KOPT-K1 (cell line): ENCODE data around the gene NBEA.

Experiments
- H3K27ac ChIP-seq: fragments of 200-600 bp; sonication (generic); 2 replicates; pipeline ENCODE4 v1.5.1; 2016; ENCODE audit warnings: antibody characterized with exemption, mild to moderate bottlenecking, low read depth, low read length; ENCODE audit not compliant: poor library complexity, severe bottlenecking
- H3K36me3 ChIP-seq: fragments of 200-600 bp; sonication (generic); 2 replicates; pipeline ENCODE4 v1.5.1; 2017; ENCODE audit warnings: antibody characterized with exemption, mild to moderate bottlenecking, low read length, moderate library complexity; ENCODE audit not compliant: insufficient read depth
- H3K9me3 ChIP-seq: fragments of 200-600 bp; sonication (generic); 2 replicates; pipeline ENCODE4 v1.5.1; 2017; ENCODE audit warnings: antibody characterized with exemption, low read length, mild to moderate bottlenecking; ENCODE audit not compliant: insufficient read depth, poor library complexity, severe bottlenecking

NBEA gene

DNA sequence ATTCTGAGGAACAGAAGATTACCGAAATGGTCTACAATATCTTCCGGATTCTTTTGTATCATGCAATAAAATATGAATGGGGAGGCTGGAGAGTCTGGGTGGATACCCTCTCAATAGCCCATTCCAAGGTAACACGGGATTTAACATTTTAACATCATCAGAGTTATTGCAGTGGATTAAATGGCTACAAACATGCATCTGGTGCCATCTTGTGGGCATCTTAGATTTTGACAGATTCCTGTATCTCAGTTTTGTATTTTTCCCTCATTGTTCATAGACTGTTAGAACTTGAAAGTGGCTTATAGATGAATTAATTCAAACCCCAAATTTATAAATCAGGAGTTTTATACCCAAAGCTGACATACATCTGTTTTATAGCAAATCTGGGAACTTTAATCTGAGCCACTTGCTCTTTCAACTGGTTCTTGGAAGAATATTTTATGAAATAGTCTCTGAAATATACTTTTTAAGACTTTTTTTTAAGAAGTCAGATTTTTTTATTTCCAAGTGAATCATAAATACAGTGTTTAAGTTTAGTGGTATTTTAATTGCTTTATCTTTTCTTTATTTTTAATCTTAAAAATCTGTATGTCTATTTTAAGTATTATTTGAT is 215.2 kb downstream of the NBEA start:
- H3K27ac ChIP-seq = no peak overlapping the region
- no peaks in the 10 kb centered on the region for H3K36me3 ChIP-seq
- H3K9me3 ChIP-seq = no peaks in the 10 kb centered on the region

DNA sequence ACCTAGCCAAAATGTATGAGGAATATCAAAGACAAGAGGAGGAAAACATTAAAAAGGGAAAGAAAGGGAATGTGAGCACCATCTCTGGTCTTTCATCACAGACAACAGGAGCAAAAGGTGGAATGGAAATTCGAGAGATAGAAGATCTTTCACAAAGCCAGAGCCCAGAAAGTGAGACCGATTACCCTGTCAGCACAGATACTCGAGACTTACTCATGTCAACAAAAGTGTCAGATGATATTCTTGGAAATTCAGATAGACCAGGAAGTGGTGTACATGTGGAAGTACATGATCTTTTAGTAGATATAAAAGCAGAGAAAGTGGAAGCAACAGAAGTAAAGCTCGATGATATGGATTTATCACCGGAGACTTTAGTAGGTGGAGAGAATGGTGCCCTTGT is 217.0 kb downstream of the NBEA start:
- H3K9me3 ChIP-seq = no peaks in the 10 kb centered on the region
- H3K27ac ChIP-seq = no peak overlapping the region
- no peaks in the 10 kb centered on the region for H3K36me3 ChIP-seq

DNA sequence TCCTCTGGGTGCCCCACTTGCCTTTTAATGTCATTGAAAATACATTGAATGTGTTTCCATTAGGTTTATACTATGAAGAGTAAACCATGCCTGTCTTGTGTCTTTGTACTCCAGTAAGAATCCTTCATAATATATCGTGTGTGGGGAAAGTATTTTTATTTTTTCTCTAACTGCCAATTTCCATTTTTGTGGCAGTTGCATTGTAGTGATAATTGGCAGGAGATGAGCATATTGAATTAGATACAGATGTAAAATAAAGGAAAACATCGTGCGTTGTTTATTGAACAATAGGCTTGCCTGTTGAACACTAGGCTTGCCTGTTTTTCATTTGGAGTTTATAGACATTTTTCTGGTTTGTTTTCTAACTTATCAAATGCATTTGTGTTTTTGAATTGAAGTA is 218.8 kb downstream of the NBEA start:
- Histone ChIP-seq H3K36me3 (no peaks in the 10 kb centered on the region), H3K9me3 (no peaks in the 10 kb centered on the region), H3K27ac (no peak overlapping the region)

DNA sequence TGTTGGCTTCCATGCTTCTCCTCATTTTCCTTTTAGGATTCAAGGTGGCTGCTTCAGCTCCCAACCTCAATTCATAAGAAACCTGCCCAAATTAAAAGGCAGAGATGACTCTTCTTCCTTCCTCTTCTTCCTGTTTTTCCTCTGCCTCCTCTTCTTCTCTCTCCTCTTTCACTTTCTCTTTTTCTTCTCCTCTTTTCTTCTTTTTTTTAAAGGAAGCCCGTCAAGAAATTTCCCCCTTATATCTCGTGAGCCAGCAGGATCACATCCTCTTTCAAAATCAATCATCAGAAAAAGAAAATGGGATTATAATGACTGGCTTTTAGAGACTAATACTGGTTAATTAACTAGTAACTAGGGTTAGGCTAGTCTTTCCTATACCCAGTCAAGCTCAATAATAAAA is 220.3 kb downstream of the NBEA start:
- Histone ChIP-seq H3K9me3 (no peaks in the 10 kb centered on the region), H3K27ac (no peak overlapping the region), H3K36me3 (no peaks in the 10 kb centered on the region)

DNA sequence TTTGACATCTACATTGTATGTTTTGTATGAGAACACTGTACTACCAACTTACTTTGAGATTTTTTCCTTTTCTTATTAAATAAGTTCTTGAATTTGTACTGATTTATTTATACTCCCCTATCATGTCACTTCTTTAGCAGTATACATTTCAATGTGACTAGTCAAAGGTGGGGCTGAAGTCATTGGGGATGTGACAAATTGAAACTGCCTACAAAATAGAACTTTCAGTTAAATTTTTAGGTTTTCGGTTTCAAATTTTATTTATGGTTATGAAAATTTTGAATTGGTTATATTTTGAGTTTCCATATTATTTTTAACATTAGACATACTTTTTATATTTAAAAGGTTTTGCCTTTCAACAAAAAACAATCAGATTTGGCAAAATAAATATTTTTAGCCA is 221.6 kb downstream of the NBEA start:
- Histone ChIP-seq H3K9me3 (no peaks in the 10 kb centered on the region), H3K36me3 (no peaks in the 10 kb centered on the region), H3K27ac (no peak overlapping the region)

DNA sequence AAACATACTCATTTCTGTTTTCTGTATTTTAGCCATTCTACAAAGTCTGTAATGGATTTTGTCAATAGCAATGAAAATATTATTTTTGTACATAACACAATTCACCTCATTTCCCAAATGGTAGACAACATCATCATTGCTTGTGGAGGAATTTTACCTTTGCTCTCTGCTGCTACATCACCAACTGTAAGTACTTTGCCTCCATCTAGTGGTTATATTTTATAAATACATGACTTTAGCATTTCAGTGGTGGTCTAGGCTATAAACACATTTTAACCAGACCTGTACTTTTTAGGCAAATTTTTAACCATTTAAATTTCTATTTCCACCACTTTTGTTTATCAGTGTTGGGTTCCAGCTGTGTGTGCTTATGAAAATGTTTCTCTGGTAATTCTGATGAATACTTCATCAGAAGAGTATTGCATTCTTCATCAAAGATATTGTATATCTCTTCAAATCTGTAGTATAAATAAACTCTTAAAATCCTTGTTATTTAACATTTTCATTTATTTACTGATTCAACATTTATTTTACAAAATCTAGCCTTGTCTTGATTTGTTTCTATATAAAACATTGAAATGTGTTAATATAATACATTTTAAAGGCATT is 222.4 kb downstream of the NBEA start:
- Histone ChIP-seq H3K27ac (no peak overlapping the region), H3K36me3 (no peaks in the 10 kb centered on the region), H3K9me3 (no peaks in the 10 kb centered on the region)

DNA sequence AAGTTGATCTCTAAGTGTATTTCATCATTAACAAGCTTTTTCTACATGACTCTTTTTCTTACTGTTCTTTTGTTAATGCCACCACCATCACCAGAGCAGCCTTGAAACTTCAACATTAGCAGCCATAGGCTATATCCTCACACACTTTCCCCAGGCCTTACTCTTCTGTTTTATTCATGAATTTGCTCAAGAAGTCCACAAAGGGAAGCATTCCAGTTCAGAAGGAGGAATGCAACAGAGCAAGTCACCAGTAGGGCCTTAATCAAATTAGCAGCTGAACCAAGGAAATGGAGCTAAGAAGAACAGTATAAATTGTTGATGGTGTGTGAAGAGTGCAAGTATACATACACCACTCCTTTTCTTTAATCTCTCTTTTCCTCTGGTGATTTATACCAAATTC is 223.1 kb downstream of the NBEA start:
- H3K9me3 ChIP-seq = no peaks in the 10 kb centered on the region
- H3K27ac ChIP-seq = no peak overlapping the region
- no peaks in the 10 kb centered on the region for H3K36me3 ChIP-seq

DNA sequence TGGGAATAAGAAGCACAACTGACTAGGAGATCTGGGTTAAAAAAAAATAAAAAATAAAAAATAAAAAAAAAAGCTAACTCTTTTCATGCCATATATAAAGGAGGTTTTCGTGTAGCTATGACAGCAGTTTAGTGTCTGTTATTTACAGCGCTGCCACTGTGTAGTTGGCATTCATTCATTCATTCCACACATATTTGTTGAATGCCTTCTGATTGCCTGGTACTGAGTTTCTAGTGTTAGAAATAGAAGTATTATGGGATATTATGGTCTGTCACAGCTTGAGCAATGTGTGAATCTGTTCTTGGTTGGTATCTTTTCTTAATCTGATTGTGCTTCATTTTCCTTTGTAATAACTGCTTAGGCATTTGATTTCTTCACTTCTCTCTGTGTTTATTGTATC is 237.4 kb downstream of the NBEA start:
- Histone ChIP-seq H3K9me3 (no peaks in the 10 kb centered on the region), H3K27ac (no peak overlapping the region), H3K36me3 (no peaks in the 10 kb centered on the region)

DNA sequence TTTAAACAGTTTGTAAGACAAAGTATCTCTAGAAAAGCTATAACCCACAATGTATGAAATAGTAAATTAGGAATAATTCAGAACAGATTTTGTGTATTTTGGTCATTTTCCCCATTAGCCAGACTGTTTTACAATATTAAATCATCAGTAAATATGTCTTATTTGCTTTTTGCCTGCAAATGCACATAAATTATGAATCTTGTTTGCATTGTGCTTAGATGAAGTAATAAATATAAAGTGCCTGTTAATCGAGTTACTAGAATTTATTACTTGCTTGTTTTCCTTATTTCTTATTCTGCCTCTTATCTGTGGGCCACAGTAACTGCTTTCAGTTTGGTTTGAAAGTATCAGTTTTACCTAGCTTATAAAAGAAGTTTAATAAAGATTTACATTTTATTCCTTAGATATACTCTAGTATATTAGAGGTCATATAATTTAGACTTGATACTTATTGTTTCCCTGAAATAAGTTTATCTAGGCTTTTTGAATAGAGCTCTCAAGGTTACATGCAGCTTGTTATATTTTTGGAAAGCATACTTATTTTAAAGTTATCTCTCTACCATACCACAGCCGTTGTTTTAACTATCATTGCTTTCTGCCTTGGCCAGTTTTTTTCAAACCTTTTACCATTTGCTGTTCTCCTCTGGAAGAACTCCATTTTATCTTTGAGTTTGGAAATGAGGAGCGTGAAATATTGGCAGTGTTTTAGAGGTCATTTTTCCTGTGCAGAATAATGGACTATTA is 238.0 kb downstream of the NBEA start:
- no peaks in the 10 kb centered on the region for H3K36me3 ChIP-seq
- H3K9me3 ChIP-seq = no peaks in the 10 kb centered on the region
- H3K27ac ChIP-seq = no peak overlapping the region

DNA sequence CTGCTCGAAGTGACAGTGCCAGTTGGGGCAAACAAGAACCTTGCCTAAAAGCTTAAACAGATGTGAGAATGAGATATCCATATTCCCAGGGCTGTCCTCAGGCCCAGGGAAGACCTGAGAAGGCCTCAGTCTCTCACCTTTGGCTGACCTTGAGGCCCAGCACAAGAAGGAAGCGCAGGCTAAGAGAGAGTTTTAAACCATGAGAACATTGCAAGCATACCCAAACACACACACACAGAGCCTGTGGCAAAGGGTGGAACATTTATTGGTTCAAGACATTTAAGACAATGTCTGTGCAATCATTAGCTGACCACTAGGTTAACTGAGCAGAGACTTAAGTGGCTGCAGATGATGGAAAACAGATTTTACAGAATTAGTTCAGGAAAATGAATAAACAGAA is 248.2 kb downstream of the NBEA start:
- no peaks in the 10 kb centered on the region for H3K36me3 ChIP-seq
- no peaks in the 10 kb centered on the region for H3K9me3 ChIP-seq
- no peak overlapping the region for H3K27ac ChIP-seq

DNA sequence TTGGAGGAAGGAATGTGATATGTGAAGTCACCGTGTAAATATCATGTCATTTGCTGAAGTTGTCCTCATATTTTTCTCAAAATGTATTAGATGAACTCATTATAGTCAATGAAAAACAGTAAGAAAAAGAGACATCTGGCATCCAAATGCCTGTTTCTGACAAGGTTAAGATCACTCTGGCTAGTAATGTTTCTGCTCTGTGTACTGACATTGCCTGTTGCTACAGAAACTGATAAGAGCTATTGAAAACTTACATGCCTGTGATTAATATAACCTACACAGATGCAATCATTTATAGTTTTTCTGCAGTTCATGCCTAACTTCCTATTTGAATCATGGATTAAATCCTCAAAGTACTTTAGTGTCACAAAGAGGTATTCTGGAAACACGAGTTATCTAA is 249.8 kb downstream of the NBEA start:
- Histone ChIP-seq H3K9me3 (no peaks in the 10 kb centered on the region), H3K36me3 (no peaks in the 10 kb centered on the region), H3K27ac (no peak overlapping the region)

DNA sequence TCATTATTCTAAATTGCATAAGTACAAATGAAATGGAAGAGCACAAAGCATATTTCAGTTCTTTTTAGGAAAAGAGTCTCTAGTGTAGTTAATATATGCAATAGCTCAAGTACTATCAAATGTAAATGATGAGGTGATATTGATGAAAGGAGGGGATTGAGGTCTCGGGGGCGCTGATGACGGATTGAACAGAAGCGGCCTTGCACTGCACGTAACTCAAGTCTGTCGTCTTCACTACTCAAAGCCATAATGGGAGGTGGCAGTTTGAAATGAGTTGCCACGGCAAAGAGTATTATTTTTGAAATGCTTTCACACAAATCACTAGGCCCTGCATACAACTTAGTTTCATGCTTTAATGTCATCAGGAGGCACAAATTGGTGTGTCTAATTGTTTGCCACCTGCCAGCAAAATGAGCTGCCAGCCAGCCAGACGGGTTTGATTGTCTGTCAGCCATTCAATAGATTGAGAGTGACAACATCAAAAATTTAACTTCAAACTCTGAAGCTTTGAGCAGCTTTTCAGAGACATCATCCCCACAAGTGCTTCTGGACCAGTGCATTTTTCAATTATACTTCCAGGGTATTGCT is 256.6 kb downstream of the NBEA start:
- Histone ChIP-seq H3K27ac (no peak overlapping the region), H3K9me3 (no peaks in the 10 kb centered on the region), H3K36me3 (no peaks in the 10 kb centered on the region)

DNA sequence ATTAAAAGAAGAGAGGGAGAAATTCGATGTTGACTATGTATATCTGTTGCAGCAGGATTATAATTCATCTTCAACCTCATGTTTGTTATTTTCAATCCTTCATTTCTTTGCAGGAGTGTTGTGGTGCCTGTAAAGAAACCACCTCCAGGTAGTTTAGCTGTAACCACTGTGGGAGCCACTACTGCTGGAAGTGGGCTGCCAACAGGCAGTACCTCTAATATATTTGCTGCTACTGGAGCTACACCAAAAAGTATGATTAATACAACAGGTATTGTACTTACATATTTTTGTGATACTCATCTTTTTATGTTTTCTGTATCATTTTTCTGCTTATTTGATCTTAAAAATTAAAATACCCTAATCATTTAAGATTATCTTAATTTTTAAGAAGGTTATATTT is 266.5 kb downstream of the NBEA start:
- Histone ChIP-seq H3K36me3 (no peaks in the 10 kb centered on the region), H3K27ac (no peak overlapping the region), H3K9me3 (no peaks in the 10 kb centered on the region)

DNA sequence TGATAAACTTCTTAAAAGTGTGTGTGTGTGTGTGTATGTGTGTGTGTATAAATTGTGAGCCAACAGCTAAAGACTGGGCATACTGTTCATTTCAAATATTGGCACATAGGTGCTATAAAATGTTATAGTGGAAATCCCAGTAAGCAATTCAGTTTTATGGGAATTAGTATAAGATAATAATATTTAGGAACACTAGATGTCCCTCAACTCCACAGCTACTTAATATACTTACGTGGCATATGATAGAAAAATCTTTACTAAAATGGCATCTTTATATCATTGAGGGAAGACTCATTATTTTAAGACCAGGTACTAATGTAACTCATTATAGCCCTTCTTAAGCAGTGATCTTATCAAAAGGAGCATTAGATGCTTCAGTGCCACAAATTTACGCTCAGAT is 268.2 kb downstream of the NBEA start:
- no peaks in the 10 kb centered on the region for H3K36me3 ChIP-seq
- H3K27ac ChIP-seq = no peak overlapping the region
- H3K9me3 ChIP-seq = no peaks in the 10 kb centered on the region

DNA sequence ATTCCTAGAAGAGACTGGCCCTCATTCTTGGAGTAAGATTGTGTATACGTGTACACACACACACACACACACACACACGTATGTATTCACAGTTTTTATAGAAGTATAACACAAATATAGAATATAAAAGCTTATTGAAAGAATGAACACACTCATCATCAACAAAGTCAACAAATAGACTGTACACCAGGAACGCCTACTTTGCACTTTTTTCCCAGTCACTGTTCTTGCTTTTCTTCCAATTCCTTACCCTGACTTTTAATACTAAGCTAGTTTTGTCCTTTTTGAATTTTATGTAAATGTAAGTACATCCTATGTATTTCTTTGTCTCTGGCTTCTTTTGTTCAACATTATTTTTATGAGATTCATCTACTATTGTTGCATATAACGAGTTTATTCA is 269.9 kb downstream of the NBEA start:
- no peak overlapping the region for H3K27ac ChIP-seq
- no peaks in the 10 kb centered on the region for H3K9me3 ChIP-seq
- no peaks in the 10 kb centered on the region for H3K36me3 ChIP-seq
